Neural progenitor cell (in vitro differentiated cells): Measurements from ENCODE around the gene EP400.

Experiments
- EZH2 ChIP-seq: fragments of 200-600 bp; sonication (generic); IDR thresholded peaks from 2 replicates; pipeline ENCODE4 v1.6.1; 2017; ENCODE audit warnings: antibody characterized with exemption, mild to moderate bottlenecking, moderate library complexity
- EZH2phosphoT487 ChIP-seq: fragments of 200-600 bp; sonication (generic); IDR thresholded peaks from 2 replicates; pipeline ENCODE4 v1.6.1; 2017; ENCODE audit warnings: antibody characterized with exemption
- TF ChIP-seq, protein P1 (sequence below): fragments of 200-600 bp; sonication (generic); IDR thresholded peaks from 2 replicates; pipeline ENCODE4 v1.5.1; 2017; ENCODE audit warnings: antibody characterized with exemption, mild to moderate bottlenecking

DNA sequence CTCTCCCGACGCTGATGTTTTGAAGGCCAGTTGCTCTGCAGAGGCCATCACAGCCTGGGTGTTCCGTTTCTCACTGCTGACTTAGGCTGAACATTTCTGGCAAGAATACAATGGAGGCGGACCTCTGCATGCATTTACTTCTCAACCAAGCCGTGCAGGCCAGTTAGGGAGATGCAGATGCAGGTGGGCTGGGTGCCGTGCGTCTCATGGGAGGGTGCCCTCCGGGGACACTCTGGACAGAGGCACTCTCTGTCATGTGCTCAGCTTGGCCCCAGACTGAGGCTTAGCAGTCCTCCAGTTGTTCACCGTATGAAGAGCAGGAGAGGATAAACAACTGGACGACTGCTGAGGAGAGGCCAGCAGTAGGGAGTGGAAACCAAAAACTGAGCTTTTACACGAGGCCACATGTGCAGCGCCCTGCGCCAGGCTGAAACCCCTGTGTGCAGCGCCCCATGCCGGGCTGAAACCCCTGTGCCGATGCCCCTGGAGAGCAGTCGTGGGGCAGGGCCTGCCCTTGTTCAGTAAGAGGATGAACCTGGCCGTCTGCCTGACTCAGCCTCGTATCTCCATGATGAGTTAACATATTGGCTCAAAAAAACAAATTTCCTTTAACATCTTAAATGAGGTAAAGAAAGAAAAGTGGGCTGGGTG lies 162.0 kb downstream of the EP400 start:
- TF ChIP-seq, protein P1, sequence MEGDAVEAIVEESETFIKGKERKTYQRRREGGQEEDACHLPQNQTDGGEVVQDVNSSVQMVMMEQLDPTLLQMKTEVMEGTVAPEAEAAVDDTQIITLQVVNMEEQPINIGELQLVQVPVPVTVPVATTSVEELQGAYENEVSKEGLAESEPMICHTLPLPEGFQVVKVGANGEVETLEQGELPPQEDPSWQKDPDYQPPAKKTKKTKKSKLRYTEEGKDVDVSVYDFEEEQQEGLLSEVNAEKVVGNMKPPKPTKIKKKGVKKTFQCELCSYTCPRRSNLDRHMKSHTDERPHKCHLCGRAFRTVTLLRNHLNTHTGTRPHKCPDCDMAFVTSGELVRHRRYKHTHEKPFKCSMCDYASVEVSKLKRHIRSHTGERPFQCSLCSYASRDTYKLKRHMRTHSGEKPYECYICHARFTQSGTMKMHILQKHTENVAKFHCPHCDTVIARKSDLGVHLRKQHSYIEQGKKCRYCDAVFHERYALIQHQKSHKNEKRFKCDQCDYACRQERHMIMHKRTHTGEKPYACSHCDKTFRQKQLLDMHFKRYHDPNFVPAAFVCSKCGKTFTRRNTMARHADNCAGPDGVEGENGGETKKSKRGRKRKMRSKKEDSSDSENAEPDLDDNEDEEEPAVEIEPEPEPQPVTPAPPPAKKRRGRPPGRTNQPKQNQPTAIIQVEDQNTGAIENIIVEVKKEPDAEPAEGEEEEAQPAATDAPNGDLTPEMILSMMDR = no peak
- no peak for TF ChIP-seq EZH2
- no peak for TF ChIP-seq EZH2phosphoT487
